GM18909 (cell line): ENCODE data around the gene GPR162.
"Not testable (repeated sequence)": the region's sequence is repeated elsewhere in the genome, so short reads cannot be mapped to it uniquely, and the experiment has no call there.

Experiments used
- ATAC-seq: cut with Tn5 transposase; IDR thresholded peaks from one replicate; pipeline ENCODE4 v1.9.1; 2021; ENCODE audit warnings: mild to moderate bottlenecking; ENCODE audit not compliant: unreplicated experiment, poor library complexity

Gene GPR162

GRCh38 chr12:6870304-6870703, 48.7 kb downstream of the GPR162 start:
- not testable (repeated sequence) for ATAC-seq

- no peak for ATAC-seq
Measured at GRCh38 chr12:6871052-6871957, 49.7 kb downstream of the GPR162 start.

- ATAC-seq = peak; percentile 33
Measured at GRCh38 chr12:6872073-6873048, 50.7 kb downstream of the GPR162 start.

GRCh38 chr12:6873094-6874014, 51.7 kb downstream of the GPR162 start, which contains the start of gene SPSB2:
Gene SPSB2, minus strand, starts transcription at chr12:6873303. Its CDS starts 402 bp downstream, at chr12:6872901.
- ATAC-seq = peak; percentile 82

- ATAC-seq = not testable (repeated sequence)
Measured at GRCh38 chr12:6874015-6874368, 52.4 kb downstream of the GPR162 start.
